GM23338 (cell line): ENCODE measurements around the gene RNF13.

Source experiments
- CREB1 ChIP-seq: fragments of 250-450 bp; sonication (Bioruptor Pico); IDR thresholded peaks from 2 replicates; pipeline ENCODE4 v1.5.0; 2020; ENCODE audit warnings: low read depth, mild to moderate bottlenecking, moderate library complexity
- CTCF ChIP-seq, 2 experiments: fragments of 200-600 bp in 1 of 2; sonication (generic) in 1 of 2; conservative IDR thresholded peaks; 2 replicates each; pipeline versions ENCODE4 v1.5.1 to v1.6.1; 2016 to 2017; ENCODE audit warnings: antibody characterized with exemption in 2 of 2, low read depth in 2 of 2, mild to moderate bottlenecking in 2 of 2, moderate library complexity in 1 of 2
- EZH2 ChIP-seq: fragments of 200-600 bp; sonication (generic); IDR thresholded peaks from one replicate; pipeline ENCODE4 v1.8.0; 2017; ENCODE audit warnings: antibody characterized with exemption, mild to moderate bottlenecking, low read depth; ENCODE audit not compliant: unreplicated experiment
- EZH2phosphoT487 ChIP-seq: fragments of 200-600 bp; sonication (generic); IDR thresholded peaks from one replicate; pipeline ENCODE4 v1.8.1; 2018; ENCODE audit warnings: antibody characterized with exemption; ENCODE audit not compliant: unreplicated experiment
- JUNB ChIP-seq: IDR thresholded peaks from one replicate; pipeline ENCODE4 v1.6.1; 2016; ENCODE audit warnings: antibody characterized with exemption; ENCODE audit not compliant: unreplicated experiment
- NANOG ChIP-seq: IDR thresholded peaks from 2 replicates; pipeline ENCODE4 v1.6.1; 2016; ENCODE audit warnings: antibody characterized with exemption, borderline replicate concordance
- POLR2AphosphoS5 ChIP-seq: IDR thresholded peaks from 2 replicates; pipeline ENCODE4 v1.6.1; 2016; ENCODE audit warnings: antibody characterized with exemption, low read depth
- ZNF331 ChIP-seq: fragments of 250-450 bp; sonication (Bioruptor Pico); IDR thresholded peaks from 2 replicates; pipeline ENCODE4 v1.5.0; 2020; ENCODE audit warnings: low read depth, mild to moderate bottlenecking, moderate library complexity
- TF ChIP-seq, protein P1 (sequence below): IDR thresholded peaks from one replicate; pipeline ENCODE4 v1.6.1; 2018; ENCODE audit warnings: antibody characterized with exemption; ENCODE audit not compliant: unreplicated experiment

GRCh38 chr3:149933858-149934257 is 120.8 kb downstream of the RNF13 start:
- TF ChIP-seq CTCF (conservative IDR thresholded peaks at IDR 0.05; ENCODE audit: low read depth in 2 of 2) (no peak), EZH2phosphoT487 (no peak), CREB1 (no peak), EZH2 (no peak), POLR2AphosphoS5 (no peak), NANOG (no peak), JUNB (no peak), ZNF331 (CRISPR knock-in tag) (no peak)
- TF ChIP-seq, protein P1, sequence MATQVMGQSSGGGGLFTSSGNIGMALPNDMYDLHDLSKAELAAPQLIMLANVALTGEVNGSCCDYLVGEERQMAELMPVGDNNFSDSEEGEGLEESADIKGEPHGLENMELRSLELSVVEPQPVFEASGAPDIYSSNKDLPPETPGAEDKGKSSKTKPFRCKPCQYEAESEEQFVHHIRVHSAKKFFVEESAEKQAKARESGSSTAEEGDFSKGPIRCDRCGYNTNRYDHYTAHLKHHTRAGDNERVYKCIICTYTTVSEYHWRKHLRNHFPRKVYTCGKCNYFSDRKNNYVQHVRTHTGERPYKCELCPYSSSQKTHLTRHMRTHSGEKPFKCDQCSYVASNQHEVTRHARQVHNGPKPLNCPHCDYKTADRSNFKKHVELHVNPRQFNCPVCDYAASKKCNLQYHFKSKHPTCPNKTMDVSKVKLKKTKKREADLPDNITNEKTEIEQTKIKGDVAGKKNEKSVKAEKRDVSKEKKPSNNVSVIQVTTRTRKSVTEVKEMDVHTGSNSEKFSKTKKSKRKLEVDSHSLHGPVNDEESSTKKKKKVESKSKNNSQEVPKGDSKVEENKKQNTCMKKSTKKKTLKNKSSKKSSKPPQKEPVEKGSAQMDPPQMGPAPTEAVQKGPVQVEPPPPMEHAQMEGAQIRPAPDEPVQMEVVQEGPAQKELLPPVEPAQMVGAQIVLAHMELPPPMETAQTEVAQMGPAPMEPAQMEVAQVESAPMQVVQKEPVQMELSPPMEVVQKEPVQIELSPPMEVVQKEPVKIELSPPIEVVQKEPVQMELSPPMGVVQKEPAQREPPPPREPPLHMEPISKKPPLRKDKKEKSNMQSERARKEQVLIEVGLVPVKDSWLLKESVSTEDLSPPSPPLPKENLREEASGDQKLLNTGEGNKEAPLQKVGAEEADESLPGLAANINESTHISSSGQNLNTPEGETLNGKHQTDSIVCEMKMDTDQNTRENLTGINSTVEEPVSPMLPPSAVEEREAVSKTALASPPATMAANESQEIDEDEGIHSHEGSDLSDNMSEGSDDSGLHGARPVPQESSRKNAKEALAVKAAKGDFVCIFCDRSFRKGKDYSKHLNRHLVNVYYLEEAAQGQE = no peak
